SH-SY5Y (cell line): ENCODE data around the gene LIN7C.

ENCODE experiments used
- GATA2 ChIP-seq: IDR thresholded peaks from 2 replicates; pipeline ENCODE4 v1.6.1; 2011; ENCODE audit warnings: mild to moderate bottlenecking, low read depth, low read length
- GATA3 ChIP-seq: IDR thresholded peaks from 2 replicates; pipeline ENCODE4 v1.6.1; 2011; ENCODE audit warnings: low read depth, mild to moderate bottlenecking, low read length, moderate library complexity

- TF ChIP-seq GATA3 (no peak), GATA2 (no peak)
Measured at GRCh38 chr11:27505781-27506180, 788 bp downstream of the LIN7C start.
